Effector memory CD4-positive, alpha-beta T cell (primary cell): ENCODE measurements around the gene NTSR1.
A peak's percentile ranks its signal among the peaks of the same experiment; 100 is the strongest.

Experiments used
- DNase-seq, 3 donors: peaks; one replicate each; pipeline ENCODE4 v3.0.0-alpha.2; 2020
- H3K27ac ChIP-seq: 2 replicates; pipeline ENCODE4 v1.7.0; 2013; ENCODE audit warnings: mild to moderate bottlenecking, low read length, moderate library complexity; ENCODE audit not compliant: insufficient read depth, poor library complexity, severe bottlenecking
- H3K27me3 ChIP-seq: replicated peaks from 2 replicates; pipeline ENCODE4 v1.7.0; 2013; ENCODE audit warnings: mild to moderate bottlenecking, low read length; ENCODE audit not compliant: insufficient read depth, control insufficient read depth, poor library complexity, severe bottlenecking
- H3K36me3 ChIP-seq: 2 replicates; pipeline ENCODE4 v1.7.0; 2013; ENCODE audit warnings: mild to moderate bottlenecking, low read length, moderate library complexity; ENCODE audit not compliant: control insufficient read depth, insufficient read depth
- H3K4me1 ChIP-seq: 2 replicates; pipeline ENCODE4 v1.7.0; 2013; ENCODE audit warnings: low read length, mild to moderate bottlenecking; ENCODE audit not compliant: control insufficient read depth, insufficient read depth, poor library complexity, severe bottlenecking
- H3K4me3 ChIP-seq: 2 replicates; pipeline ENCODE4 v1.7.0; 2013; ENCODE audit warnings: low read length, low read depth, mild to moderate bottlenecking; ENCODE audit not compliant: insufficient read depth, poor library complexity, severe bottlenecking
- H3K9me3 ChIP-seq: 2 replicates; pipeline ENCODE4 v1.7.0; 2013; ENCODE audit warnings: mild to moderate bottlenecking, low read length, moderate library complexity; ENCODE audit not compliant: control insufficient read depth

NTSR1 gene

DNA sequence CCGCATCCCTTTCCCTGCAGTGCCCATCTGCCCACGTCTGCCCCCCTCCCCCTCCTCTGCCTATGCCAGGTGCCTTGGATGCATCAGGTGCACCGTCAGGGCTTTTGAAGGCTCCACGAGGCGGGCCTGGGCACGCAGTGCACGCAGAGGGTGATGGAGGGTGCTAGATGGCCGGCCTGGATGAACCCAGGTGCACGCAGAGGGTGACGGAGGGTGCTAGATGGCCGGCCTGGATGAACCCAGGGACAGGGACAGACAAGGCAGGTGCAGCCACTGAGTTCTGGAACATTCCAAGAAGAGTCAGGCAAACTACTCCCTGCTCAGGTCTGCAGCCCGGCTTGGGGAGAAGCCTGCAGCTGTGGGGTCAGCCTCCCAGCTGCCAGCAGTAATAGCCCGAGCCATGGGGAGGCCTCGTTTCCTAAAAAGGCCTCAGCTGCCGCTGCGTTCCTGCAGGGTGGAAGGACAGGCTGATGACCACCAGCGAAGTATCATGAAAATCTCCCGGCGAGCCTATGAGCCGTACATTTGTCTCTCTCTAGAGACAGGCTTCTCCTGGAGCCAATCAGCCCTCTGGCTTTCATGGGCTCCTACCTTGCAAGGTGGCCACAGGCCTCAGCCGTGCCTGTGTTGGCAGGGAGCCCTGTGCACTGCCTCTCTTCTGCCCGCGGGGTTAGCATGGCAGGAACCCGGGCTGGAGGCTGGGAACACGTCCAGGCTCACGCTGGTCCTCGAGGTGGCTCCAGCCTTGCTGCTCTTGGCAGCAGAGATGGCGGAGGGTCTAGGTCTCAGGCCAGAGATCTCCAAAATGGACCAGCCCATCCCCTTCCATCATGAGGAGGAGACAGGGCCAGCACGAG, 29.6 kb downstream of the NTSR1 start:
- Histone ChIP-seq H3K4me1 (peaks cover 40% of the 10 kb centered on the region), H3K27me3 (no peaks in the 10 kb centered on the region), H3K27ac (no peak overlapping the region), H3K36me3 (no peaks in the 10 kb centered on the region), H3K4me3 (no peak overlapping the region), H3K9me3 (no peaks in the 10 kb centered on the region)
- DNase-seq: no peak

DNA sequence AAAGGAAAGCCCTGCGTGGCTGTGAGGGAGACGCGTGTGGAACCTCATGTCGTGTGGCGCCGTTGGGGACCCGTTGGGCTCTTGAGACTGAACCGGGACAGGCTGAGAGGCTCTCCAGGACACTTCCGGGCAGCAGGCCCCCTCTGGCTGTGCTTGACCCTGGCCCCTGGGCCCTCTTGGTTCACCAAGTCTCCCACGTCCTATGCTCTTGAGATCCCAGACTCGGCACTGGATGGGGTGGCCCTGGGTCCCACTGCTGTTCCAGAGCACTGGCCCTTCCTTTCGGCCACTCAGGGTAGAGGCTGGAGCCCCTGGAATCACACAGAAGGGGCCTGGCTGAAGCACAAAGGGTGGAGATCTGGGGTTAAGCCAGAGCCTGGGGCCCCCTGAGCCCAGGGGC, 30.4 kb downstream of the NTSR1 start:
- Histone ChIP-seq H3K4me1 (peaks cover 40% of the 10 kb centered on the region), H3K36me3 (no peaks in the 10 kb centered on the region), H3K27me3 (no peaks in the 10 kb centered on the region), H3K9me3 (no peaks in the 10 kb centered on the region), H3K27ac (peak overlapping the region; percentile 78), H3K4me3 (no peak overlapping the region)
- DNase-seq: no peak

- DNase-seq: peak in 2 of 3 donors; percentile 14 to 29
- peak overlapping the region; percentile 39 for H3K4me3 ChIP-seq
- H3K27me3 ChIP-seq: no peaks in the 10 kb centered on the region
- H3K36me3 ChIP-seq: no peaks in the 10 kb centered on the region
- H3K4me1 ChIP-seq: peaks cover 40% of the 10 kb centered on the region
- no peaks in the 10 kb centered on the region for H3K9me3 ChIP-seq
- peak overlapping the region; percentile 78 for H3K27ac ChIP-seq
Measured at GRCh38 chr20:62739581-62740285, 31.1 kb downstream of the NTSR1 start.

- peak overlapping the region; percentile 78 for H3K27ac ChIP-seq
- H3K4me3 ChIP-seq: peak overlapping the region; percentile 39
- no peaks in the 10 kb centered on the region for H3K9me3 ChIP-seq
- H3K4me1 ChIP-seq: peaks cover 47% of the 10 kb centered on the region
- H3K36me3 ChIP-seq: no peaks in the 10 kb centered on the region
- peak; percentile 66 to 87 (median 74) for DNase-seq
- no peaks in the 10 kb centered on the region for H3K27me3 ChIP-seq
Measured at GRCh38 chr20:62740286-62741141, 31.9 kb downstream of the NTSR1 start.

- H3K27me3 ChIP-seq: no peaks in the 10 kb centered on the region
- H3K9me3 ChIP-seq: no peaks in the 10 kb centered on the region
- H3K4me3 ChIP-seq: no peak overlapping the region
- H3K4me1 ChIP-seq: peaks cover 52% of the 10 kb centered on the region
- H3K27ac ChIP-seq: peak overlapping the region; percentile 78
- no peaks in the 10 kb centered on the region for H3K36me3 ChIP-seq
- DNase-seq: no peak
Measured at GRCh38 chr20:62741191-62741691, 32.6 kb downstream of the NTSR1 start.

- DNase-seq: no peak
- peak overlapping the region; percentile 78 for H3K27ac ChIP-seq
- H3K4me3 ChIP-seq: no peak overlapping the region
- peaks cover 52% of the 10 kb centered on the region for H3K4me1 ChIP-seq
- no peaks in the 10 kb centered on the region for H3K27me3 ChIP-seq
- H3K36me3 ChIP-seq: no peaks in the 10 kb centered on the region
- no peaks in the 10 kb centered on the region for H3K9me3 ChIP-seq
Measured at GRCh38 chr20:62741701-62742491, 33.3 kb downstream of the NTSR1 start.

- Histone ChIP-seq H3K4me3 (no peak overlapping the region), H3K36me3 (no peaks in the 10 kb centered on the region), H3K27me3 (no peaks in the 10 kb centered on the region), H3K4me1 (peaks cover 52% of the 10 kb centered on the region), H3K27ac (no peak overlapping the region), H3K9me3 (no peaks in the 10 kb centered on the region)
- no peak for DNase-seq
Measured at GRCh38 chr20:62742550-62742949, 33.9 kb downstream of the NTSR1 start.

- Histone ChIP-seq H3K4me1 (peaks cover 52% of the 10 kb centered on the region), H3K27ac (no peak overlapping the region), H3K9me3 (no peaks in the 10 kb centered on the region), H3K27me3 (no peaks in the 10 kb centered on the region), H3K4me3 (no peak overlapping the region), H3K36me3 (no peaks in the 10 kb centered on the region)
- no peak for DNase-seq
Measured at GRCh38 chr20:62742979-62743776, 34.5 kb downstream of the NTSR1 start.
